ENCODE measurements around the gene RPS3A.

DNA sequence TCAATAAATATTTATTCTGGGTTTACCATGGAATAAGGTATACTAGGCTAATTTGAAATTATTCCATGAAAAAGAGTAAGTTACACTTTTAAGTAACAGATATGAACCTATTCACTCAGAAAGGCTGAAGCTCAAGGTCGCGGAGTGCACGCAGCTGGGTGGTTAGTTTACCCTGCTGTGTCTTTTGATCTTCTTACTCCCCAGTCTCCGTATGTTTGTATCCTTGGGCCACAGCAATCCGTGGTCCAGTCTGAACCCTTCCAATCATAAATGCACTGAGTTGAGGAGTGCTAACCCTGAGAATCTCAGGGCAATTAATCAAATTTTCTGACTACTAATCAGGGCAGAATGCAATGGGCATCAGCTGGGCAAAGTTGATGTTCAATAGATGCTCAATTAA is 33.9 kb downstream of the RPS3A start:
- TF ChIP-seq POLR2A (conservative IDR thresholded peaks at IDR 0.05) (no peak), ZFPM2 (CRISPR knock-in tag; IDR thresholded peaks at IDR 0.05) (no peak), MEF2A (IDR thresholded peaks at IDR 0.05; ENCODE audit: control insufficient read depth, low read depth, low read length) (no peak), CAMTA2 (CRISPR knock-in tag; conservative IDR thresholded peaks at IDR 0.05) (no peak), ELF1 (tag; IDR thresholded peaks at IDR 0.05) (no peak), JUN (IDR thresholded peaks at IDR 0.05; ENCODE audit: borderline replicate concordance, low read depth, low read length) (no peak), JUN (CRISPR knock-in tag; IDR thresholded peaks at IDR 0.05; ENCODE audit: borderline replicate concordance) (no peak), STAT5B (CRISPR knock-in tag; IDR thresholded peaks at IDR 0.05) (no peak), SETDB1 (IDR thresholded peaks at IDR 0.05; ENCODE audit: low read length) (no peak), FIP1L1 (IDR thresholded peaks at IDR 0.05; ENCODE audit: low read depth, low read length, poor library complexity, severe bottlenecking) (no peak), PRPF4 (IDR thresholded peaks at IDR 0.05; ENCODE audit: insufficient read depth, low read depth, low read length, poor library complexity, severe bottlenecking) (no peak)
- TF ChIP-seq, protein P1, sequence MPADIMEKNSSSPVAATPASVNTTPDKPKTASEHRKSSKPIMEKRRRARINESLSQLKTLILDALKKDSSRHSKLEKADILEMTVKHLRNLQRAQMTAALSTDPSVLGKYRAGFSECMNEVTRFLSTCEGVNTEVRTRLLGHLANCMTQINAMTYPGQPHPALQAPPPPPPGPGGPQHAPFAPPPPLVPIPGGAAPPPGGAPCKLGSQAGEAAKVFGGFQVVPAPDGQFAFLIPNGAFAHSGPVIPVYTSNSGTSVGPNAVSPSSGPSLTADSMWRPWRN (IDR thresholded peaks at IDR 0.05; ENCODE audit: low read depth) = no peak
